Measurements from ENCODE around the gene ORC3.
"Not testable (repeated sequence)": the region's sequence is repeated elsewhere in the genome, so short reads cannot be mapped to it uniquely, and the experiment has no call there.

ORC3 gene

DNA sequence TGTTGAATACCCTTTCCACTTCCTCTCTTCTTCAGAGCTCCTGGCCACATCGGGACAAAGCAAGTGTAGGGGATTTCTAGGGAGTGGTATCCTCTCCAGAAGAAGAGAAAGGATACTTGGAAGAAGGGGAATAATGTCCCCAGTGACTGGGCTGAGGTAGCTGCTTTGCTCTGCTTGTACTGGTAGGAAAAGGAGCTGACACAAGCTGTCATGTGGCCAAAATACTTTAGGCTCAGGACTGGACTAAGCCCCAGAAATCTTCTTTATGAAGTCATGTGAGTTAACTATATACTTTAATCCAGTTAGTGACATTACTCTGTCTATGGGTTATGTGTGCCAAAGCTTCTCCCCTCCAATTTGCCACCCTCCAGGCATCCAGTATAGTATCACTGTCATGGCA is 71.6 kb downstream of the ORC3 start:
- no peak for DNase-seq

DNA sequence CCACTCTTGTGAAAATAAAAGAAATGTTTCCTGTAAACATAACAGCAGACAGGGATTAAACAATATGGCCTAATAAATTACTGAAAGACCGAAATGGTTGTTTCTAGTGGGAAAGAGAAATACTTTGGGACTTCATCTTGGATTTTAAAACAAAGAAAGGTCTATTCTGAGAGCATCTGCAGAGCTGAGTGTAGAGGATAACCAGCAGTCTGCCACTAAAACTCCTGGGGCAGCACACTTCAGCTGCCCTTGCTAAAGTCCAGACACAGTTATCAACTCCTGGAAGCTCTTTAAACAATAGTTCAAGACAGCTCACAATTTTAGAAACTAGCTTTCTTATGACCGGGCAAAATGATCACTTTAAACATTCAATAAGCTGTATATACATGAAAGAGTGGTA is 73.5 kb downstream of the ORC3 start:
- no peak for DNase-seq

DNA sequence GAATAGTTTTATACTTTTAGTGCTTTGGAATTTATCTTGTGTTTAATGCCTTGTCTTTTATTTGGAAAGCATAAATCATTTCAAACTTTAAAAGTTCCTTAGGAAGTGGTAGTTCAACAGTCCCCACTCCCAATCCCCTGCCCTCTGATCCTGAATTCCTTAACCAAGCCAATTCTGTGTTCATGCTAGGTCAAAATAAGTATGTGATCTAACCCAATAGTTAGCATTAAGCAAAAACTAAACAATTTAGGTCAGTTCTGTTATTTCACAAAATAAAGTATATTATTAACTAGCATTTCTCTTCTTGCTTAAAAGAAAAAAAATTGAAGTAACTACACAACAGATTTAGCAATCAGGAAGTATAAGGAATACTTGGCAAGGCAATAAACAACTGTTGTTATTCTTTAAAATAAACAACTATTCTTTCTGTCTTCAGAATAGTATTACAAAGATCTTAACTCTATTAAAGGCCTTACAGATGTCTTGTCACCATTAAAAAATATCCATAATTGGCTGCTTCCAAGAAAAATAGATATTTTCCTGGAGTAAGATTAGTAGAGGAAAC is 75.1 kb downstream of the ORC3 start:
- DNase-seq: no peak

DNA sequence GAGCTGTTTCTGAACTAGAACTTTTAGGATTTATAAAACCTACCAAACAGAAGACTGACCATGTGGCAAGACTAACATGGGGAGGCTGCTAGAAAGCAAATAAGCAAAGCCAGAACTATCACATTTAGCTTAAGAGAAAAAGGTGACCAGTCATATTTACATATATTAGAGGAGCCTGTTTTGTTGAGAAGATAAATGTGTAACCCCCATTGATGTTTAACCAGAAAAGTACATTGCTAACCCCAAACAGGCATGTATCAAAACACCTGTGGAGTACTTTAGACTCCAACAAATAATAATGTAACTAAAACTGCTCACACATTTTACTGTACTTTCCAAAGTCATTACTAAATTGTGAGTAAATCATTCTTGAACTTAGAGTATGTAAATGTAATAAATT is 77.1 kb downstream of the ORC3 start:
- DNase-seq: no peak

DNA sequence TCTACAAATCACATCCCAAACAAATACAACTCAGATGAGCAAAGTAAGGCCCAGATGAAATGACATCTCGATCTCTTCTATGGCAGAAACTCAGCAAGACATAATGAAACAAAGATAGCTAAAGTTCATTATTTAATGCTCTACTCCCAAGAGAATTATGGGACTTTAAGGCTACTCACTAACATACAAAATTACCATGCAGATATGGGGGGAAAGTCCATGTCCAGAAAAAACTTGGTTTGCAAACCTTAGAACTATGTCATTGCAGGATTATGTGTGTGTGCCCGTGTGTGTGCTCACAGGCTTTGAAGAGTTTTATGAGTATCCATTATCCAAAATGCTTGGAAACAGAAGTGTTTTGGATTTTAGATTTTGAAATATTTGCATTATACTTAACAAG is 78.1 kb downstream of the ORC3 start:
- no peak for DNase-seq

DNA sequence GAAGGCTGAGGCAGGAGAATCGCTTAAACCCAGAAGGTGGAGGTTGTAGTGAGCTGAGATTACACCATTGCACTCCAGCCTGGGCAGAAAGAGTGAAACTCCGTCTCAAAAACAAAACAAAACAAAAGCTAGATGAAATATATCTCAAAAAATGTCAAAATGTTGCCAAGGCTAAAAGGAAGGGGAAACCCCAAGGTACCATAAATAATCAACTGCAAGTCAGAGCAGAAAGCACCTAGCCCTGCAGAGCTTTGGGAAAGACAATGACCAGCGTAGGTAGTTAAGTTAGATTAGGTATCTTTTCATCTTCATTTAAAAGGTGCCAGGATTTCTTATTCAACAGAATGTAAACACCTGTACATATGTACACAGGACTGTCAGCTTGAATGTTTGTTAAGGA is 79.1 kb downstream of the ORC3 start:
- DNase-seq: no peak

DNA sequence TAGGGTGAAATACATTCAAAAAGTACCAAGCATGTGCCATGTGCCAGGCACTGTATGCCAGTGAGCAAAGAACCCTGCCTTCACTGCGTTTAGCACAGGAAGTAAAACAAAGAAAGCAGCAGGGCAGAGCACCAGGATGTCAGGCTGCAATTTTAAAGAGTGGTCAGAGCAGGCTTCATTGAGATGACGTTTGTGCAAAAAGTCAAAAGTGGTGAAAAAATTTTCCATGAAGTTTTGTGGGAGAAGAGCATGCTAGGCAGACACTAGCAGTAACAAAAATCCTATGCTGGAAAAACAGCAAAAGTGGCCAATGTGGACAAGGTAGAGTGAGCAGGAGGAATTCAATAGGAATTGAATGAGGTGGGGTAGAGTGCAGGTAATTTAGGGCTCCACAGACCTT is 80.8 kb downstream of the ORC3 start:
- no peak for DNase-seq

DNA sequence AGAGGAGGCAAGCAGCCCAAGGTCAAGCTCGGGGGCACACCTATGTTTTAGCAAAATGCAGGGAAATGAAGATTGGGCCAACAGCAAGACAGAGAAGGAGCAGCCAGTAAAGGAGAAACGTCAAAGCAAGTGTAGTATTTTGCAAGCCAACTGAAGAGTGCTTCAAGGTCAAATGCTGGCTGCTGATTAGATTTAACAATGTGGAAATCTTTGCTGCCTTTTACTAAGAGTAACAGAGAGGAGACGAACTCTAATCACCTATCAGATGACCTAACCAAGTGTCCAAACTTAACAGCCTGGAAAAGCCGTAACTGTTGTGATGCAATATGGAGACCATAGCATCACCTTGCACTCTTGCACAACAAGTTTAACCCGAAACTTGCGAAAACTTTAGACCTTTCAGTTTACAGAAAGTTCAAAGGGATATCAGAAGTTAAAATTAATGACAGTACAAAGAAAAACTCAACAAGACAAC is 81.7 kb downstream of the ORC3 start:
- DNase-seq: no peak

DNA sequence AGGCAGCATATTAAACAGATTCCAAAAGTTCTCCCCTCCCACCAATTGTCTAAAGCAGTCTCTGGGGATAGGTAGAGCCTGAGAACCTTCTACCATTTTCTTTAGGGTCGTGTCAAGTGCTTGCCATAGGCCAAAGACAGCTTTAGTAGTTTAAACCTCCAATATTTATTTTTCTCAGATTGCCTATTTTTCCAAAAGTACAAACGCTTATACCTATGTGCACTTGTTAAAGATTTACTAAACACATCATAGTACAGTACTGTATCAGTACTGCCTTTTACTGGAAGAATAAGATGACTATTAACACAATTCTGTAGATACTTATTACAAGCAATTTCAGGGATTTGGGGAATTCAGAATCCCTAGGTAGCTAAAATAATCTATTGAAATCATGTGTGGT is 82.7 kb downstream of the ORC3 start:
- DNase-seq: no peak

DNA sequence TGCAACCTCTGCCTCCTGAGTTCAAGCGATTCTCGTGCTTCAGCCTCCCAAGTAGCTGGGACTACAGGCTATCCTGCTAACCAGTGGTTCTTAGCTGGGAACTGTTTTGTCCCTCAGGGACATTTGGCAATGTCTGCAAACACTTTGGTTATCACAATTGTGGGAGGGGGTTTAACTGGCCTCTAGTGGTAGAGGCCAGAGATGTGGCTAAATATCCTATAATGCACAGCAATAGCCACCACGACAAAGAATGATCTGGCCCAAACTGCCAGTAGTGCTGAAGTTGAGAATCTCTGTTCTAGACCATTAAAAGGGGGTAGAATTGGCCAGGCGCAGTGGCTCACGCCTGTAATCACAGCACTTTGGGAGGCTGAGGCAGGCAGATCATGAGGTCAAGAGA is 83.3 kb downstream of the ORC3 start:
- DNase-seq: no peak

DNA sequence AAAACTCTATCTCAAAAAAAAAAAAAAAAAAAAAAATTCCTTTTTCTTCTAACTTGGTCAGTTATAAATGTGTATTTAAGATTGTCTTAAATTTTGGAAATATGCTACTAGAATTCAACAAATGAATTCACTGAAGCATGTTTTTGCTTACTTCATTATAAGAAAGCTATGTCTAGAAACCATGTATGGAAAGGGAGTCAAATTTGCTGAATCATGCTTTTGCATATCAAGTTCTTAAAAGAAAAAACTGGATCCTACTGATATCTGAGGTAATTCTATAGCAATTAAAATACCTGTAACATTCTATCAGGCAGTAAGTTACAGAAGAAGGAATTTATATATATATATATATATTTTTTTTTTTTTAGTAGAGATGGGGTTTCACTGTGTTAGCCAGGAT is 84.4 kb downstream of the ORC3 start:
- DNase-seq: no peak

DNA sequence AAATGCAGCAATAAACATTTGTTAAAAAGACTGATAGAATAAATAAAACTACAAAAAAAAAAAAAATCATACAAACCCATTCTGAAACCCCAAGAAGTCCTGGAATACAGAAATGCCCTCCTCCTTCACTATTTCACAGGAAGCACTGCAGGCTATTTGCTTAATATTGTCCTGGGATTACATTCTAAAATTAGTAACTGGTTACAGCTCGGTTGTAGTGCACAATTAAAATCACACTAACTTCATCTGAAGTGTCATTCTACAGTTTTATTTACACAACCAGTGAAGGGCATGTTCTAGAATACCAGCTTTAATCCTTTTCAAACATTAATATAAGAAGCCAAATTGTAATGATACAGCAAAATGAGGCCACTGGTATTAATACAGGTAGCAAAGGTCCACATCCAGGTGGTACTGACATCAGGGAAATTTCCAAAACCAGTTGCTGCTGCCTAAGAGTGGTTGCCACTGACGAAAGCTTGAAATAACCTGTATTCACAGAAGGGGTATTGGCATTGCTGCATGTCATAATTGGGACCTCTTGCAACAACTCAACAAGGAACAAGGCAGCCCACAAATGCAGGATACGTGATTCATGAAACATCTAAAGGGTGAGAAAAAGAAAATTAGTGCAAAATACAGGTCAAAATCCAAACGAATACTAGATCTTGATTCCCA is 85.2 kb downstream of the ORC3 start:
- no peak for DNase-seq

DNA sequence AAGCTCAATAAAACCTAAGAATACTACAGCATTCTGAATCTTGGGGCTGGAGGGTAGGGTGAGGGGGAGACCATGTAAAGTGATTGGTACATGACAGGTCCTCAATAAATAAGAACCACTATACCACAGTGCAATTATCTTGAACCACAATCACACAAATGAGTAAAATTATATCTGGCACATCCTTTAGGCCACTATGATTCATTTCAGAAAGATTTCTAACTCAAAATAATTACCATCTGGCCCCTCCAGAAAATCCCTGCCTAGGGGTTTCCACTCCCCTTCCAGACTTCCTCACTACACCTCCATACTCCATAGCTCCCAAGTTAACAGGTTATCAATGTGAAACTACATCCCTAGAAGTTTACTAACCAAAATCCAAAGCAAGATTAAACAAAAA is 92.4 kb downstream of the ORC3 start:
- DNase-seq: no peak

DNA sequence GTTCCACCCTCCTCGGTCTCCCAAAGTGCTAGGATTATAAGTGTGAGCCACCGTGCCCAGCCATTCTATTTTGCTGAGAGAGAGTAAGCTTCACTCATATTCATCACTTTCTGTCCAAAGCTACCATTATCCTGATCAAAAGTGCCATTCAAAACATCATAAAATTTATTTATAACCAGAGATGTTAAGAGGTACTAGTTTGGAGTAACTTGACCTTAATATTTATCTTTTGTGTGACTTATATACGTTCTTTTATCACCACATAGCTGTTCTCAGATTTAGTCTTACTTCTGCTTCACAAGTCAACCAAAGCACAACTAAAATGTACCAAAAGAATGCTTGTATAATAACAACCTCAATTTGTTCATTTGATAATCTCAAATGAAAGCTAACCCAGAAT is 94.0 kb downstream of the ORC3 start:
- no peak for DNase-seq

DNA sequence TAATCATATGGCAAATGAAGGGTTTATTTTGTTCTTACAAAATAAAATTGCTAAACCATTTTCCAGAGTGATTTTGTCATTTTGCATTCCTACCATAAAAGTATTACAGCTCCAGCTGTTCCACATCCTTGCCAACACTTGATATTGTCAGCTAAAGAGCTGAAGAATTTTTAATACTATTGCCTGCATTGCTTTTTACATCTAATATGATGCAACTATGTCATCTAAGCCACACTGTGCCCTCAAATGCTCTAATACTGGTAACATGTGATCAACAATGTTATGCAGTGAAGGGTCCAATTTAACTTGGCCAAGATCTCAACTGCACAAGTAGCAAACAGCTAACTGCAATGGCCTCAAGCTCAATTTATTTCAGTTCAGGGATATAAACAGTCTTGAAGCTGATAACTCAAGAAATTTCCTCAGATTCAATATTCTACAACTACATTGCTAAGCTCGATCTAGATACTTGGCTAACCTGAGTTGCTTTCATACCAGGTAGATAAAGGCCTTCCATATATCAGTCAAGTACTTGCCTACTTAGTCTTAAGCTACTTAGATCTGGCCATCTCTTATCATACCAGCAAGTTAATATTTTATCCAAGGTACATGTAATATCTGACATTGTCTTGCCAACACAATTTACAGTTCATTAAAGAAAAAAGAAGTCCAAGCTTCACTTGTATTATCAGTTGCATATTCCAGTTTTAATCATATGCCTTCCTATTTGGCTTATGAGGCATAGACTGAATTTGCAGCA is 95.1 kb downstream of the ORC3 start:
- no peak for DNase-seq

DNA sequence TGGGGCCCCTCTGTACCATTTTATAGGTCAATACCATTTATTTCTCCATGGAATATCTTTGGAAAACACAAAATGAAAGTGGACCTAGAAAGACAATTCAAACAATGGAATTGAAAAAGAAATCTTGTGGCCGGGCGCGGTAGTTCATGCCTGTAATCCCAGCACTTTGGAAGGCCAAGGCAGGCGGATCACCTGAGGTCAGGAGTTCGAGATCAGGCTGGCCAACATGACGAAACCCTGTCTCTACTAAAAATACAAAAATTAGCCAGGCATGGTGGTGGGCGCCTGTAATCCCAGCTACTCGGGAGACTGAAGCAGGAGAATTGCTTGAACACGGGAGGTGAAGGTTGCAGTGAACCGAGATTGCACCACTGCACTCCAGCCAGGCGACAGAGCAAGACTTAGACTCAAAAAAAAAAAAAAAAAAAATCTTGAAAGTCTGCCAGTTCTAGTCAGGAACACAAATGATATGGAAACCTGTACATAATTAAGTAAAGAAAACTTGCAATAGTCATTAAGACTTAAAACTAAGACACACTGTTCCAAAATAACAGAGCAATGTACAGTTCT is 96.8 kb downstream of the ORC3 start:
- not testable (repeated sequence) for DNase-seq

DNA sequence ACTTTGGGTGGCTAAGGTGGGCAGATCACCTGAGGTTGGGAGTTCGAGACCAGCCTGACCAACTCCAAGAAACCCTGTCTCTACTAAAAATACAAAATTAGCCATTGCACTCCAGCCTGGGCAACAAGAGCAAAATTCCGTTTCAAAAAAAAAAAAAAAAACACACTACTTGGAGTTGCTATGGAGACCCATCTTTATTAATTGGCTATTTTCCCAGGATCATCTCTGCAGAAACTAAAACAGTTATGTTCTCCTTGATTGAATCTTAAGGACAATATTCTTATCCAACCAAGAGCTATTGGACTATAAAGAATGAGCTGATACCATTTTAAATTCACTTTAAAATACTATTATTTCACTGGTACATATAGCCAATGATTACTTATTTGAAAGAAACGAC is 97.4 kb downstream of the ORC3 start:
- DNase-seq: no peak

DNA sequence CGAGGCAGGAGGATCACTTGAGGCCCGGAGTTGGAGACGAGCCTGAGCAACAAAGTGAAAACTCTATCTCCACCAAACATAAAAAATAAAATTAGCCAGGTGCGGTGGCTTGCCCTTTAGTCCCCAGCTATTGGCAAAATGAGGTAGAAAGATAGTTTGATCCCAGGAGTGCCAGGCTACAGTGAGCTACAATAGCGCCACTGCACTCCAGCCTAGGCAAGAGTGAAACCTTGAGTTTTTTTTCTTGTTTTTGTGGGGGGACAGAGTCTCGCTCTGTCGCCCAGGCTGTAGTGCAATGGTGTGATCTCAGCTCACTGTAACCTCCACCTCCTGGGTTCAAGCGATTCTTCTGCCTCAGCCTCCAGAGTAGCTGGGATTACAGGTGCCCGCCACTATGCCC is 98.0 kb downstream of the ORC3 start:
- DNase-seq: not testable (repeated sequence)

DNA sequence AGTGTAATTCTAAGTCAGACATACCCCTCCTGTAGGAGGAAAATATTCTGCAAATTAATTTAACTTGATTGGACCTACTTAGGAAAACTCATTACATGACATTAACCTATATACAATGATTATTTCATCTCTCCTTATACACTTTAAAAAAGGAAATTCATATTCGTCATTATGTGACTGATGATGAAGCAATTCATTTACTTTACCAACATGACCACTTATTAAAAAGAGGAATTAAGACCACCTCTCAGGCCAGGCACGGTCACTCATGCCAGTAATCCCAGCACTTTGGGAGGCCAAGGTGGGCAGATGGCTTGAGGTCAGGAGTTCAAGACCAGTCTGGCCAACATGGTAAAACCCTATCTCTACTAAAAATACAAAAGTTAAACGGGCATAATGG is 100.5 kb downstream of the ORC3 start:
- no peak for DNase-seq

DNA sequence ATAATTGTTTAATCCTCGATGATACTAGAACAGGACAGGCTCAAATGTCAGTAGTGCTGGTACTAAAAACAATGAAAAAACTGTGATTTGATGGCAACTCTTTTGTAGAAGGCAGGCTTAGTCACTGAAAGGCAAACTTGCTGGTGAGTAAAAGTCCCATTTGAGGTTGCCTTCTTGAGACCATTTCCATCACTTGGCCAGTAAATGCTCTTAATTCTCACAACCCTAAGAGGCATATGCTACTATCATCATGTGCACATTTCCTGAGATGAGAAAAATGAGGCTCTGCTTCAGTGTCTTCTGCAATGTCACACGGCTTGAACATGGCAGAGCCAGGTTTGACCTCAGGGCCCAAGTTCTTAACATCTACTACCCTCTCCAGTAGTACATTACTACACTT is 102.2 kb downstream of the ORC3 start:
- no peak for DNase-seq

DNA sequence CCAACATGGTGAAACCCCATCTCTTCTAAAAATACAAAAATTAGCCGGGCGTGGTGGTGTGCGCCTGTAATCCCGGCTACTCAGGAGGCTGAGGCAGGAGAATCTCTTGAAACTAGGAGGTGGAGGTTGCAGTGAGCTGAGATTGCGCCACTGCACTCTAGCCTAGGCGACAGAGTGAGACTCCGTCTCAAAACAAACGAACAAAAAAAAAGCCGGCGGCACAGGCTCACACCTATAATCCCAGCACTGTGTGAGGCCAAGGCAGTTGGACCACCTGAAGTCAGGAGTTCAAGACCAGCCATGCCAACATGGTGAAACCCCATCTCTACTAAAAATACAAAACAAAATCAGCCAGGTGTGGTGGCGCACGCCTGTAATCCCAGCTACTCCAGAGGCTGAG is 106.9 kb downstream of the ORC3 start:
- DNase-seq: not testable (repeated sequence)

DNA sequence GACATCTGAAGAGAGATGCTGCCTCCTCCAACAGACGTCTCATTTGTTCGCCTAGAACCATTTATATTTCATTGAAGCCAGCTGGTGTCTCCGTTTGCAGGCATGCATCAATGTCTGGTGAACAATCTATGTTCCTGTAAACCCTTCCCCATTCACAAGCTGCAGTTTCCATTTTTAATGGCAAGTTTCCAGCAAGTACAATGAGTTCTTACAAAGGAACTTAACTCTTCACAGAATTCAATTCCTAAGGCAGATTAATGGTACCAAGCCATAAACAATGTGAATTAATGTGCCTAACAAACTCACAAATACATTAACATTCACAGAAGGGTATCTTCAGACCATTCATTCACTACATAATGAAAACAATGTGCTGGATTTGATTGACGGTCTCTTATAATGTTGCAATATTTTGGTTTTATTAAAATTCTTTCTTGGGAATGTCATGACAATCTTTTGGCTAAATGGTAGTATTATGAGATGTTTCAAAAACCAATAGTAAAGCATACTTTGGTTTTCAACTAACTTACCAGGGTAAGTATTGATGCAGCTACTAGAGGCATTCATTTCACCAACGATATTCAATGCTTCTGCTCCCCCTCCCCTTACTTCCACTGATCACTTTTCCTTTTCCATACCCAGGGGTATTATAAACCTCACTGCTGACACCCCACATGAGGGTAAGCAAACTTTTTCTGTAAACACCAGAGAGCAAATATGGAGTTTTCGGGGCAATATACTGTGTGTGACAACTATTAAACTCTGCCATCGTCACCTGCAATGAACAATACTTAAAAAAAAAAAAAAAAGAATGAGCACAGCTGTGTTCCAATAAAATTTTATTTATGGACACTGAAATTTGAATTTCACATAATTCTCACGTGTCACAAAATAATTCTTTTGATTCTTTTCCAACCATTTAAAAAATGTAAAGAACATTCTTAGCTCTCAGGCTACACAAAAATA is 107.9 kb downstream of the ORC3 start:
- DNase-seq: peak in 2 of 14 donors; percentile 6 to 18

All from C1 segment of cervical spinal cord (tissue), 14 donors.